ENCODE results near the gene NAALADL2.

GRCh38 chr3:175304404-175304803 is 445.3 kb downstream of the NAALADL2 start:
- TF ChIP-seq CTCF (IDR thresholded peaks at IDR 0.05; ENCODE audit: poor library complexity, severe bottlenecking) (no peak), TAF1 (IDR thresholded peaks at IDR 0.05; ENCODE audit: low read depth) (no peak), EP300 (conservative IDR thresholded peaks at IDR 0.05; ENCODE audit: poor library complexity, severe bottlenecking) (no peak), POLR2AphosphoS5 (IDR thresholded peaks at IDR 0.05) (no peak), REST (IDR thresholded peaks at IDR 0.05; ENCODE audit: borderline replicate concordance) (no peak)
